ENCODE data around the gene ZNF208. TPM values are rescaled to one million over a fixed set of nuclear protein-coding genes. Genes with fewer than 3 reads are reported as not detected.

Gene ZNF208
- polyA plus RNA-seq, 1 donor from 2014 or later, result not detected

DNA sequence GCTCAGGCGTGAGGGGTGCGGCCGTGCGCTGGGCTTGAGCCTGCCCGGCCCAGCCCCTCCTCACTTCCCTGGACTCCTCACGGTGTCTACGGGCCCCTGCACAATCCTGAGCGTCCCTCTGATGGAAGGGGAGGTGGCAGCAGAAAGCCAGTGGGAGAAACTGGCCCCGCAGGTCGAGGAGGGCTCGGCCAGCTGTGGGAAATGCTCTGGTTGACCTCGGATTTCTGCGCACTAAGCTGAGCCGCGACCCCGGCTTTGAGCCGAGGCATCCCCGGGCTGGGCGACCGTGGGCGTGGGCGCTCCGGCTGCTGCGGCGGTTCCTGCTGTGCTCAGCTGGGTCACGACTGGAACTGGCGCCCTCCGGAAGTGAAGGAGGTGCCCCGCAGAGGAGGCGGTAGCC, 70.1 kb downstream of the ZNF208 start:
- no peak for TF ChIP-seq POLR2AphosphoS5 (IDR thresholded peaks at IDR 0.05)
- no peak for TF ChIP-seq CTCF (IDR thresholded peaks at IDR 0.05; ENCODE audit: poor library complexity, severe bottlenecking)
- TF ChIP-seq EZH2 (IDR thresholded peaks at IDR 0.05; ENCODE audit: borderline replicate concordance, insufficient read depth, low read length, poor library complexity, severe bottlenecking), result no peak
- TF ChIP-seq RAD21 (conservative IDR thresholded peaks at IDR 0.05), result no peak
- TF ChIP-seq MXI1 (conservative IDR thresholded peaks at IDR 0.05; ENCODE audit: poor library complexity, severe bottlenecking), result no peak
- no peak for TF ChIP-seq TAF1 (IDR thresholded peaks at IDR 0.05; ENCODE audit: low read depth)
- no peak for TF ChIP-seq SMC3 (conservative IDR thresholded peaks at IDR 0.05; ENCODE audit: poor library complexity)
- TF ChIP-seq EP300 (conservative IDR thresholded peaks at IDR 0.05; ENCODE audit: poor library complexity, severe bottlenecking), result no peak
- TF ChIP-seq, protein P1, sequence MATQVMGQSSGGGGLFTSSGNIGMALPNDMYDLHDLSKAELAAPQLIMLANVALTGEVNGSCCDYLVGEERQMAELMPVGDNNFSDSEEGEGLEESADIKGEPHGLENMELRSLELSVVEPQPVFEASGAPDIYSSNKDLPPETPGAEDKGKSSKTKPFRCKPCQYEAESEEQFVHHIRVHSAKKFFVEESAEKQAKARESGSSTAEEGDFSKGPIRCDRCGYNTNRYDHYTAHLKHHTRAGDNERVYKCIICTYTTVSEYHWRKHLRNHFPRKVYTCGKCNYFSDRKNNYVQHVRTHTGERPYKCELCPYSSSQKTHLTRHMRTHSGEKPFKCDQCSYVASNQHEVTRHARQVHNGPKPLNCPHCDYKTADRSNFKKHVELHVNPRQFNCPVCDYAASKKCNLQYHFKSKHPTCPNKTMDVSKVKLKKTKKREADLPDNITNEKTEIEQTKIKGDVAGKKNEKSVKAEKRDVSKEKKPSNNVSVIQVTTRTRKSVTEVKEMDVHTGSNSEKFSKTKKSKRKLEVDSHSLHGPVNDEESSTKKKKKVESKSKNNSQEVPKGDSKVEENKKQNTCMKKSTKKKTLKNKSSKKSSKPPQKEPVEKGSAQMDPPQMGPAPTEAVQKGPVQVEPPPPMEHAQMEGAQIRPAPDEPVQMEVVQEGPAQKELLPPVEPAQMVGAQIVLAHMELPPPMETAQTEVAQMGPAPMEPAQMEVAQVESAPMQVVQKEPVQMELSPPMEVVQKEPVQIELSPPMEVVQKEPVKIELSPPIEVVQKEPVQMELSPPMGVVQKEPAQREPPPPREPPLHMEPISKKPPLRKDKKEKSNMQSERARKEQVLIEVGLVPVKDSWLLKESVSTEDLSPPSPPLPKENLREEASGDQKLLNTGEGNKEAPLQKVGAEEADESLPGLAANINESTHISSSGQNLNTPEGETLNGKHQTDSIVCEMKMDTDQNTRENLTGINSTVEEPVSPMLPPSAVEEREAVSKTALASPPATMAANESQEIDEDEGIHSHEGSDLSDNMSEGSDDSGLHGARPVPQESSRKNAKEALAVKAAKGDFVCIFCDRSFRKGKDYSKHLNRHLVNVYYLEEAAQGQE (IDR thresholded peaks at IDR 0.05; ENCODE audit: borderline replicate concordance), result no peak
- Histone ChIP-seq H3K79me2 (replicated peaks; ENCODE audit: insufficient read depth, low read length) (no peaks in the 10 kb centered on the region), H3K36me3 (ENCODE audit: insufficient read depth, low read length) (no peaks in the 10 kb centered on the region), H3K9ac (ENCODE audit: low read length) (no peak overlapping the region), H3F3A (ENCODE audit: insufficient read depth, low read length, poor library complexity, severe bottlenecking) (no peaks in the 10 kb centered on the region), H4K20me1 (ENCODE audit: insufficient read depth) (no peaks in the 10 kb centered on the region), H3K9me3 (ENCODE audit: low read length) (peaks cover 3% of the 10 kb centered on the region), H2AFZ (ENCODE audit: low read depth, low read length) (no peak overlapping the region), H3K27me3 (ENCODE audit: insufficient read depth, low read depth, low read length) (no peaks in the 10 kb centered on the region), H3K9me2 (ENCODE audit: insufficient read depth, low read length) (no peaks in the 10 kb centered on the region), H3K27ac (ENCODE audit: low read length) (no peak overlapping the region), H3K4me2 (ENCODE audit: low read length) (no peak overlapping the region), H3K4me3 (ENCODE audit: low read length) (no peak overlapping the region)

- H3K4me3 ChIP-seq (ENCODE audit: low read length), result no peak overlapping the region
- H3K27me3 ChIP-seq (ENCODE audit: insufficient read depth, low read depth, low read length), result no peaks in the 10 kb centered on the region
- no peak overlapping the region for H2AFZ ChIP-seq (ENCODE audit: low read depth, low read length)
- H3K9me3 ChIP-seq (ENCODE audit: low read length), result peaks cover 4% of the 10 kb centered on the region
- no peak overlapping the region for H3K4me2 ChIP-seq (ENCODE audit: low read length)
- H3F3A ChIP-seq (ENCODE audit: insufficient read depth, low read length, poor library complexity, severe bottlenecking), result no peaks in the 10 kb centered on the region
- no peaks in the 10 kb centered on the region for H3K79me2 ChIP-seq (replicated peaks; ENCODE audit: insufficient read depth, low read length)
- TF ChIP-seq EP300 (conservative IDR thresholded peaks at IDR 0.05; ENCODE audit: poor library complexity, severe bottlenecking) (no peak), CTCF (IDR thresholded peaks at IDR 0.05; ENCODE audit: poor library complexity, severe bottlenecking) (no peak), EZH2 (IDR thresholded peaks at IDR 0.05; ENCODE audit: borderline replicate concordance, insufficient read depth, low read length, poor library complexity, severe bottlenecking) (no peak), MXI1 (conservative IDR thresholded peaks at IDR 0.05; ENCODE audit: poor library complexity, severe bottlenecking) (no peak), POLR2AphosphoS5 (IDR thresholded peaks at IDR 0.05) (no peak), TAF1 (IDR thresholded peaks at IDR 0.05; ENCODE audit: low read depth) (no peak)
- H3K27ac ChIP-seq (ENCODE audit: low read length), result no peak overlapping the region
- H3K9ac ChIP-seq (ENCODE audit: low read length), result no peak overlapping the region
- H4K20me1 ChIP-seq (ENCODE audit: insufficient read depth), result no peaks in the 10 kb centered on the region
- no peaks in the 10 kb centered on the region for H3K36me3 ChIP-seq (ENCODE audit: insufficient read depth, low read length)
- H3K9me2 ChIP-seq (ENCODE audit: insufficient read depth, low read length), result no peaks in the 10 kb centered on the region
Measured at GRCh38 chr19:21934593-21934992, 76.2 kb downstream of the ZNF208 start.

All from neural cell (in vitro differentiated cells).